Peyer's patch (tissue), 4 donors: Measurements from ENCODE around the gene KCNK5. TPM values are rescaled to one million over a fixed set of nuclear protein-coding genes. Genes with fewer than 3 reads are reported as not detected.
A peak's percentile ranks its signal among the peaks of the same experiment; 100 is the strongest.

Experiments
- DNase-seq, 3 donors: peaks; one replicate each; pipeline ENCODE4 v3.0.0-alpha.2; 2017 to 2019
- H3K27ac ChIP-seq, 4 donors: fragments of 200-600 bp; sonication (generic); one replicate each; pipeline ENCODE4 v1.5.1; 2016 to 2019
- H3K27me3 ChIP-seq, 2 donors: fragments of 200-600 bp; sonication (generic); one replicate each; pipeline ENCODE4 v1.5.1; 2019
- H3K36me3 ChIP-seq, 3 donors: fragments of 200-600 bp; sonication (generic); one replicate each; pipeline ENCODE4 v1.5.1; 2016 to 2019
- H3K4me1 ChIP-seq, 4 donors: fragments of 200-600 bp; sonication (generic); one replicate each; pipeline ENCODE4 v1.5.1; 2016 to 2019
- H3K4me3 ChIP-seq, 4 donors: fragments of 200-600 bp; sonication (generic); 1 replicate in 3 of 4; 2 replicates in 1 of 4; pipeline ENCODE4 v1.5.1; 2016 to 2019; ENCODE audit warnings: mild to moderate bottlenecking in 1 of 4
- H3K9me3 ChIP-seq, 4 donors: fragments of 200-600 bp; sonication (generic); one replicate each; pipeline ENCODE4 v1.5.1; 2016 to 2019; ENCODE audit warnings: mild to moderate bottlenecking in 1 of 4
- POLR2A ChIP-seq, 2 donors: fragments of 450-650 bp; IDR thresholded peaks; one replicate each; pipeline ENCODE4 v1.5.1; 2017; ENCODE audit warnings: antibody characterized with exemption in 2 of 2, mild to moderate bottlenecking in 2 of 2, moderate library complexity in 2 of 2
- total RNA-seq, 4 donors: library from RNA; depleted of rRNA; stranded (reverse); fragments of >200 nt; gene quantifications; one replicate each; pipeline ENCODE4 v1.1.0, GENCODE V29; 2016
- TF ChIP-seq, protein P1 (sequence below), 6 experiments: fragments of 450-650 bp in 4 of 6; fragments of 200-600 bp in 2 of 6; sonication (generic) in 1 of 6; IDR thresholded peaks; one replicate each; pipeline ENCODE4 v1.5.1; 2017 to 2019; ENCODE audit warnings: antibody characterized with exemption in 6 of 6, mild to moderate bottlenecking in 3 of 6, moderate library complexity in 1 of 6

The KCNK5 gene
- total RNA-seq, 4 donors from 2014 or later, result 10.7 to 150 (median 115) TPM

DNA sequence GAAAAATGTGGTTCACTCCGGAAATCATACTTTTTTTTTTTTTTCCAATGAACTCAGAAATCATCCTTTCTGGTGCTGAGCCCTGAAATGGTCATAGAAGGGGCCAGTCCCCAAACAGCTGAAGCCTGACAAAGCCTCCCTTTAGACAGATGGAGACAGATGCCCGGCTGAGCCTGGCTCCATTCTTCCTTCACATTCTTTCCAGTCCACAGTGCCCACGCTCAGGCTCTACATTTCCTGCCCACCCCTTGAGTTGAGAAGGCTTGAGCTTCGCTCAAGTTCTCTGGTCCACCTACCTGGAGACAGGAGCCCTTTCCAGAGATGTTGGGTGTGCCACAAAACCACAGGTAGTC is 41.2 kb downstream of the KCNK5 start:
- Histone ChIP-seq H3K27ac (peak overlapping the region in 3 of 4 donors; percentile 83 to 96 (median 93)), H3K27me3 (no peaks in the 10 kb centered on the region), H3K4me3 (no peak overlapping the region), H3K9me3 (no peaks in the 10 kb centered on the region), H3K36me3 (peaks cover 0 to 26% (median 0%) of the 10 kb centered on the region in 3 donors), H3K4me1 (peaks cover 0 to 67% (median 2%) of the 10 kb centered on the region in 4 donors)
- TF ChIP-seq POLR2A (IDR thresholded peaks at IDR 0.05), result no peak
- TF ChIP-seq, protein P1, sequence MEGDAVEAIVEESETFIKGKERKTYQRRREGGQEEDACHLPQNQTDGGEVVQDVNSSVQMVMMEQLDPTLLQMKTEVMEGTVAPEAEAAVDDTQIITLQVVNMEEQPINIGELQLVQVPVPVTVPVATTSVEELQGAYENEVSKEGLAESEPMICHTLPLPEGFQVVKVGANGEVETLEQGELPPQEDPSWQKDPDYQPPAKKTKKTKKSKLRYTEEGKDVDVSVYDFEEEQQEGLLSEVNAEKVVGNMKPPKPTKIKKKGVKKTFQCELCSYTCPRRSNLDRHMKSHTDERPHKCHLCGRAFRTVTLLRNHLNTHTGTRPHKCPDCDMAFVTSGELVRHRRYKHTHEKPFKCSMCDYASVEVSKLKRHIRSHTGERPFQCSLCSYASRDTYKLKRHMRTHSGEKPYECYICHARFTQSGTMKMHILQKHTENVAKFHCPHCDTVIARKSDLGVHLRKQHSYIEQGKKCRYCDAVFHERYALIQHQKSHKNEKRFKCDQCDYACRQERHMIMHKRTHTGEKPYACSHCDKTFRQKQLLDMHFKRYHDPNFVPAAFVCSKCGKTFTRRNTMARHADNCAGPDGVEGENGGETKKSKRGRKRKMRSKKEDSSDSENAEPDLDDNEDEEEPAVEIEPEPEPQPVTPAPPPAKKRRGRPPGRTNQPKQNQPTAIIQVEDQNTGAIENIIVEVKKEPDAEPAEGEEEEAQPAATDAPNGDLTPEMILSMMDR (IDR thresholded peaks at IDR 0.05), result no peak
- no peak for DNase-seq

DNA sequence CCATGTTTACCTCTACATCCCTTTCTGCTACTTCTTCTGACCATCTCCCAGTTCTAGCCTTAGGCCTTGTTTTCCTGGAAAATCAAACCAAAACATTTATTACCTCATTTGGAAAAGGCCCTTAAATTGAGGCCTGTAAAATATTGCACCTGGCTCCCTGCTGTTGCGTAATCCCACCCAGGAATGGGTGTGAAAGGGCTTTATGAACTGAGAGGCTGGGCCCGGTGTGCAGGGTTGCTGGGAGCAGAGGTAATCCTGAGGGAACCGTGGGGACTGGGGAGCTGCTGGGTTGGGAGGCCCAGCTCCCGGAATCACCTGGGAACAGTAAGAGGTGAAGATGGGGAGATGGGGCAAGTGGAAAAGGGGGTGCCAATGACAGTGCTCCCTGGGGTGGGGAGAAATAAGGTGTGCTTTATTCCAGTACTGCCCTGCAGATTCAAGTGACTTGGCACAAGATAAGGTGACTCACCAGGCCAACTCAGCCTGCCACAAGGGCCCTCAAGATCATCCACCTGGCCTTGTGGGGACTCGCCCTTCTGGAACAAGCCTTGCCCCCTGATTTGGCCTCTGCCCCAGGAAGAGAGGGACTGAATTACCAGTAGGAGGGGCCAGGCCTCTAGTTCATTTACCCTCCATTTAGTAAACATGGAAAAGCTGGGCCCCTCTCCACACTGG is 44.2 kb downstream of the KCNK5 start:
- peaks cover 0 to 47% (median 2%) of the 10 kb centered on the region in 4 donors for H3K4me1 ChIP-seq
- no peaks in the 10 kb centered on the region for H3K9me3 ChIP-seq
- H3K36me3 ChIP-seq, result no peaks in the 10 kb centered on the region
- no peak overlapping the region for H3K4me3 ChIP-seq
- TF ChIP-seq, protein P1 (IDR thresholded peaks at IDR 0.05), result no peak
- no peak for TF ChIP-seq POLR2A (IDR thresholded peaks at IDR 0.05)
- H3K27me3 ChIP-seq, result no peaks in the 10 kb centered on the region
- peak in 2 of 3 donors; percentile 85 to 90 for DNase-seq
- H3K27ac ChIP-seq, result peak overlapping the region in 3 of 4 donors; percentile 83 to 96 (median 93)

DNA sequence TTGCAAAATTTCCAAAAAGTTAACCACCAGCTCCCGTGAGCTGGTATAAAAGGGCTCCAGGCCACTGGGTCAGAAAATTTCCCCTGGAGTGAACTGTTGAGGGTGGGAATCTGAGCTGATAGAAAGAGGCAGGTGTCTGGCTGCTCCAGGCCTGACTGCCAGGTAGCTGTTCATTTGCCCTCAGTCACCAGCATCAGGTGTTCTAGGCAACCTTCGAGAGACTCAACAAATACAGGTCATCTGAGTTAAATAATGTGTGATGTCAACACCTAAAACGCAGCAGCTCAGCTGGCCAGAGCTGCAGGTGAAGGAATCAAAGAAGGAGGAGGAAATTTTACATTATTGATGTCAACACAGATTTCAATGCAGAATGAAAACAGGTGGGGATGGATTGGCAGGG is 46.7 kb downstream of the KCNK5 start:
- peak in 1 of 3 donors; percentile 39 for DNase-seq
- H3K27ac ChIP-seq, result peak overlapping the region in 1 of 4 donors; percentile 96
- peaks cover 0 to 40% (median 0%) of the 10 kb centered on the region in 4 donors for H3K4me1 ChIP-seq
- TF ChIP-seq, protein P1 (IDR thresholded peaks at IDR 0.05), result no peak
- no peak for TF ChIP-seq POLR2A (IDR thresholded peaks at IDR 0.05)
- no peaks in the 10 kb centered on the region for H3K27me3 ChIP-seq
- H3K9me3 ChIP-seq, result peaks cover 0 to 1% (median 0%) of the 10 kb centered on the region in 4 donors
- no peak overlapping the region for H3K4me3 ChIP-seq
- H3K36me3 ChIP-seq, result no peaks in the 10 kb centered on the region

DNA sequence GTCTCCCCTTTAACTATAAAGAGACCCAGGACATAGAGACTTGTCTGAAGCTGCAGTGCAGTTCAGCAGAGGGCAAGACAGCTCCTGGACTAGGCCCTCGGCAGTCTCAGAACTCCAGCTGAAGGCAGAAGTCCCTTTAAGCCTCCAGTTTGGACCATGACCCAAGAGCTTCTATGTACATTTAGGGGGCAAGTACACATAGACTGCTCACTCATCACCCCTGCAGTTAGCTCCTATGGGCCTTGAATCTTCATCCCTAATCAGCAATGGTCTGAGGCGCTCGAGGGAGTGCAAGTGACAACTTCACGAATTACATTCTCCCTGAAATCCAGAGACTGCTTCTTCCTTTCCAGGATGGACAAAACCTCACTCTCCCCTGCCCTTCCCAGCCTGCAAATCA is 47.4 kb downstream of the KCNK5 start:
- Histone ChIP-seq H3K27ac (peak overlapping the region in 1 of 4 donors; percentile 9), H3K27me3 (no peaks in the 10 kb centered on the region), H3K36me3 (no peaks in the 10 kb centered on the region), H3K4me3 (no peak overlapping the region), H3K4me1 (peaks cover 0 to 32% (median 0%) of the 10 kb centered on the region in 4 donors), H3K9me3 (peaks cover 0 to 9% (median under 1%) of the 10 kb centered on the region in 4 donors)
- DNase-seq, result peak in 1 of 3 donors; percentile 17
- TF ChIP-seq, protein P1 (IDR thresholded peaks at IDR 0.05), result no peak
- TF ChIP-seq POLR2A (IDR thresholded peaks at IDR 0.05), result no peak

- DNase-seq, result no peak
- H3K27me3 ChIP-seq, result no peaks in the 10 kb centered on the region
- peak overlapping the region in 1 of 4 donors; percentile 9 for H3K27ac ChIP-seq
- H3K36me3 ChIP-seq, result no peaks in the 10 kb centered on the region
- no peak overlapping the region for H3K4me3 ChIP-seq
- no peak for TF ChIP-seq POLR2A (IDR thresholded peaks at IDR 0.05)
- TF ChIP-seq, protein P1 (IDR thresholded peaks at IDR 0.05), result no peak
- H3K4me1 ChIP-seq, result peaks cover 0 to 27% (median 0%) of the 10 kb centered on the region in 4 donors
- H3K9me3 ChIP-seq, result peaks cover 0 to 9% (median 1%) of the 10 kb centered on the region in 4 donors
These were observed 47.9 kb downstream of the KCNK5 start for GRCh38 chr6:39181333-39181732.
